GM13977 (cell line): ENCODE results near the gene CCDC24.

Experiments
- DNase-seq: peaks from one replicate; pipeline ENCODE4 v3.0.0; 2012; ENCODE audit warnings: low spot score
- CTCF ChIP-seq: IDR thresholded peaks from 2 replicates; pipeline ENCODE4 v1.5.1; 2012; ENCODE audit warnings: mild to moderate bottlenecking, control low read depth; ENCODE audit not compliant: insufficient read depth; ENCODE audit errors: extremely low read depth, missing control alignments
- in situ Hi-C: fragments of 300-500 bp; cut with MboI; formaldehyde crosslinking; loops from one replicate; pipeline ENCODE4 v1.12.0; 2022; ENCODE audit warnings: low sequenced_read_pairs, low pct_unique_long_range_greater_than_20kb, mixed read lengths, inconsistent platforms; ENCODE audit not compliant: unreplicated experiment

Gene CCDC24

GRCh38 chr1:44012941-44013609, 21.7 kb downstream of the CCDC24 start:
- no peak for TF ChIP-seq CTCF
- in situ Hi-C loops = no loop called here
- no peak for DNase-seq

GRCh38 chr1:44013949-44014348, 22.6 kb downstream of the CCDC24 start:
- TF ChIP-seq CTCF = no peak
- DNase-seq = no peak
- in situ Hi-C loops = no loop called here

DNA sequence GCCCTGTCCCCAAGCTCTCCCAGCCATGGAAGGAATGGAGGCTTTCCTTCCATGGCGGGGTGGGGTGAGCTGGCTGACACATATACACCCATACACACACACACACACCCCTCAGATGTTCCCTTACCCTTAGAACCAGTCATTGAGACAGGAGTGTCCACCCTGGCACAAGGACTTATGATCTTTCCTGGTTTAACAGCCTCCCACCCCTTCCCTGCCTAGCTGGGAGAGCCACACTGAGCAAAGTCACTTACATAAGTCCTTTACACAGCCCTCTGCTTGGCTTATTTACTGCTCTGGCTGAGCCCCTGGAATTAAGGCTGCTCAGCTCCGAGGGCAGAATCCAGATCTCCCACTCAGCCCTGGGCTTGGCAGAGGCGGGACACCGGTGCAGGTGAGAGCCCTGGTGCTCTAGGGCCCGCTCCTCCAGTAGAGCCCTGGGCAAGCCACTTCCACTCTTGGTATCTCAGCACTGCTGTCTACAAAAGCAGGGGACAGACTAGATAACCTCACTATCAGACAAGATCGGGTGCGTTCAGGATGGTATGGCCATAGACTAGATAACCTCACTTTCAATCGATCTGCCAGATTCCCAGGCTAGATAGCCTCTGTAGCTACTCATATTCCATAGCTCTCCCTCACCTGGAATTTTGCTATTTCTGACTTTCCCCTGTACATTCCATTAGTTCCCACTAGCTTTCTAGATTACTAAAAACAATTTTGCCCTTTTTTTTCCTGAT, 23.1 kb downstream of the CCDC24 start:
- no peak for DNase-seq
- in situ Hi-C loops = no loop called here
- TF ChIP-seq CTCF = no peak

DNA sequence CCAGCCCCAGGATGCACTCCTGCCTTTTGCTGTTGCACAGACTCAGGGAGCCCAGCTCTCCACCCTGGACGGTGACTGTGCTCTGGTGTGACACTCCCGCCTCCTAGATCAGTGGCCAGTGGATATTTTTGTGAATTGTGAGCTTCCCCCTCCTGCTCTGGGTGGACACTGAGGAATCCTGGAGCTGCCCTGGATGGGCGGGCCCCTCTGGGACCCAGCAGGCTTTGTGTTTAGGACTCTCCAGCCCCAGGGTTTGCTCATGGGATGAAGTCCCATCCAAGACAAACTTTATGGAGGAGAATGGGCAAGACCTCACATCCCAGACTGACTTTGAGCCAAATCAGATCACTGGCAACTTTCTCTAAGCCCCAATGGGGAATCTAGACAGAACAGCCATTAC, 23.8 kb downstream of the CCDC24 start:
- DNase-seq = no peak
- in situ Hi-C loops = no loop called here
- no peak for TF ChIP-seq CTCF

GRCh38 chr1:44016041-44016889, 24.9 kb downstream of the CCDC24 start:
- no peak for DNase-seq
- in situ Hi-C loops = no loop called here
- no peak for TF ChIP-seq CTCF

DNA sequence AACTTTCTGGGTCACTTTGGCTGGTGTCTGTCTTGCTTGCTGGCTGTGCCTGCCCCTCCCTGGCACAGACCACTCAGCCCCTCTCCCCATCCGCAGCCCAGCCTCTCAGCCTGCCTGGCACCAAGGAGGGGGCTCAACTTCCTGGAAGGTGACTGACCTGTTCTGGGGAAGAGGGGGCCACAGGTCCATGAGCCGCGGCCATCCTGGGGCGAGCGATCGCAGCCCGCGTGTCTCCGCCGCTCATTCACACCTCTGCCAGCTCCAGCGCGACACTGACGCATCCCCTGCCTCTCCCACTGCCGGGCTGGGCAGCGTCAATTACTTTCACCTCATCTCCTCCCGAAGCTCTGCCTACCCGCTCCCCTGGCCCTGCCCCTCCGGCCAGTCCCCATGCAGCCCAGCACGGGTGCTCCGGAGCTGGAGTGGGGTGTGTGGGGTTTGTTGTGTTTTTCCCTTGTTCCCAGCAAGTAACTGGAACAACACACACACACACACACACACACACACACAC, 25.5 kb downstream of the CCDC24 start:
- no peak for DNase-seq
- no peak for TF ChIP-seq CTCF
- in situ Hi-C loops = no loop called here
